Pulmonary artery endothelial cell (primary cell): ENCODE measurements around the gene DAPK1. TPM values are rescaled to one million over a fixed set of nuclear protein-coding genes. Genes with fewer than 3 reads are reported as not detected.
A peak's percentile ranks its signal among the peaks of the same experiment; 100 is the strongest.

Experiments used
- DNase-seq: peaks from one replicate; pipeline ENCODE4 v3.0.0-alpha.2; 2011; ENCODE audit warnings: low read depth, low spot score
- total RNA-seq: library from RNA; depleted of rRNA; stranded (reverse); fragments of >200 nt; gene quantifications from 2 replicates; pipeline ENCODE4 v1.2.3, GENCODE V29; 2014

DAPK1 gene
- total RNA-seq, 1 donor from 2014 or later, result 43.2 TPM

- DNase-seq, result no peak
Observed at GRCh38 chr9:87664153-87665060, 166.7 kb downstream of the DAPK1 start.

- no peak for DNase-seq
Observed at GRCh38 chr9:87665505-87665904, 167.8 kb downstream of the DAPK1 start.

- no peak for DNase-seq
Observed at GRCh38 chr9:87667164-87667738, 169.6 kb downstream of the DAPK1 start.

- no peak for DNase-seq
Observed at GRCh38 chr9:87668222-87668621, 170.6 kb downstream of the DAPK1 start.

GRCh38 chr9:87668722-87669121, 171.1 kb downstream of the DAPK1 start:
- no peak for DNase-seq

GRCh38 chr9:87670572-87671264, 173.1 kb downstream of the DAPK1 start:
- no peak for DNase-seq

GRCh38 chr9:87671478-87671877, 173.8 kb downstream of the DAPK1 start:
- DNase-seq, result no peak

GRCh38 chr9:87671925-87672324, 174.3 kb downstream of the DAPK1 start:
- no peak for DNase-seq

GRCh38 chr9:87672586-87672985, 174.9 kb downstream of the DAPK1 start:
- DNase-seq, result no peak

GRCh38 chr9:87673446-87674120, 175.9 kb downstream of the DAPK1 start:
- DNase-seq, result no peak

- DNase-seq, result no peak
Observed at GRCh38 chr9:87674565-87675299, 177.1 kb downstream of the DAPK1 start.

GRCh38 chr9:87675906-87676515, 178.3 kb downstream of the DAPK1 start:
- no peak for DNase-seq

GRCh38 chr9:87676976-87677775, 179.5 kb downstream of the DAPK1 start:
- DNase-seq, result peak; percentile 37

- DNase-seq, result no peak
Observed at GRCh38 chr9:87677776-87678587, 180.3 kb downstream of the DAPK1 start.

GRCh38 chr9:87678650-87679355, 181.1 kb downstream of the DAPK1 start:
- peak; percentile 32 for DNase-seq

- no peak for DNase-seq
Observed at GRCh38 chr9:87681271-87682061, 183.8 kb downstream of the DAPK1 start.

- no peak for DNase-seq
Observed at GRCh38 chr9:87682085-87682484, 184.4 kb downstream of the DAPK1 start.
